Activated CD4-positive, CD25-positive, alpha-beta regulatory T cell treated with anti-CD3 and anti-CD28 coated beads, Interleukin-2, amount 50 U/mL, for 72 hours (primary cell): ENCODE data around the gene EMC8.

Source experiments
- DNase-seq: peaks from one replicate; pipeline ENCODE4 v3.0.0; 2021

EMC8 gene

GRCh38 chr16:85781695-85782370 is 17.5 kb downstream of the EMC8 start:
- no peak for DNase-seq

- no peak for DNase-seq
Measured at GRCh38 chr16:85781156-85781555, 18.2 kb downstream of the EMC8 start.

GRCh38 chr16:85780281-85780680 is 19.1 kb downstream of the EMC8 start:
- no peak for DNase-seq

- DNase-seq, result no peak
Measured at GRCh38 chr16:85778873-85779272, 20.5 kb downstream of the EMC8 start.

GRCh38 chr16:85777583-85778310 is 21.6 kb downstream of the EMC8 start:
- no peak for DNase-seq

GRCh38 chr16:85774811-85775210 is 24.5 kb downstream of the EMC8 start:
- DNase-seq, result no peak

GRCh38 chr16:85774136-85774535 is 25.2 kb downstream of the EMC8 start:
- DNase-seq, result no peak

- DNase-seq, result no peak
Measured at GRCh38 chr16:85773044-85773443, 26.3 kb downstream of the EMC8 start.

- DNase-seq, result no peak
Measured at GRCh38 chr16:85770741-85771140, 28.6 kb downstream of the EMC8 start.

- no peak for DNase-seq
Measured at GRCh38 chr16:85768199-85768598, 31.1 kb downstream of the EMC8 start.

- no peak for DNase-seq
Measured at GRCh38 chr16:85767531-85767930, 31.8 kb downstream of the EMC8 start.

- DNase-seq, result no peak
Measured at GRCh38 chr16:85765767-85766166, 33.6 kb downstream of the EMC8 start.

GRCh38 chr16:85765211-85765610 is 34.1 kb downstream of the EMC8 start:
- no peak for DNase-seq

GRCh38 chr16:85763616-85764015 is 35.7 kb downstream of the EMC8 start:
- no peak for DNase-seq

GRCh38 chr16:85762970-85763369 is 36.4 kb downstream of the EMC8 start:
- no peak for DNase-seq

GRCh38 chr16:85761861-85762260 is 37.5 kb downstream of the EMC8 start:
- DNase-seq, result no peak

GRCh38 chr16:85759631-85760419 is 39.5 kb downstream of the EMC8 start:
- no peak for DNase-seq

- no peak for DNase-seq
Measured at GRCh38 chr16:85759136-85759535, 40.2 kb downstream of the EMC8 start.

- DNase-seq, result no peak
Measured at GRCh38 chr16:85757341-85757822, 42.0 kb downstream of the EMC8 start.

GRCh38 chr16:85755929-85756768 is 43.2 kb downstream of the EMC8 start:
- DNase-seq, result no peak

- DNase-seq, result no peak
Measured at GRCh38 chr16:85754413-85754812, 44.9 kb downstream of the EMC8 start.

- no peak for DNase-seq
Measured at GRCh38 chr16:85753976-85754375, 45.4 kb downstream of the EMC8 start.

- DNase-seq, result no peak
Measured at GRCh38 chr16:85753559-85753958, 45.8 kb downstream of the EMC8 start.
